K562 (cell line): ENCODE results near the gene WDR64. TPM values are rescaled to one million over a fixed set of nuclear protein-coding genes. Genes with fewer than 3 reads are reported as not detected.

Experiments used
- ARHGAP35 ChIP-seq: fragments of 450-650 bp; IDR thresholded peaks from 2 replicates; pipeline ENCODE4 v1.6.1; 2018; ENCODE audit not compliant: partially characterized antibody
- ATF6 ChIP-seq: sonication (generic); formaldehyde crosslinking; IDR thresholded peaks from 2 replicates; pipeline ENCODE4 v1.4.0; 2020; ENCODE audit warnings: mild to moderate bottlenecking, missing genetic modification reagents
- BHLHE40 ChIP-seq: IDR thresholded peaks from 2 replicates; pipeline ENCODE4 v1.6.1; 2011; ENCODE audit warnings: low read length, improper control_type of control experiment
- BRF1 ChIP-seq: IDR thresholded peaks from 3 replicates; pipeline ENCODE4 v1.6.1; 2011; ENCODE audit warnings: borderline replicate concordance, mild to moderate bottlenecking; ENCODE audit not compliant: insufficient read length; ENCODE audit errors: extremely low read depth
- GTF2B ChIP-seq: IDR thresholded peaks from 2 replicates; pipeline ENCODE4 v1.6.1; 2011; ENCODE audit not compliant: insufficient read length; ENCODE audit errors: extremely low read depth
- HMGN3 ChIP-seq: IDR thresholded peaks from 2 replicates; pipeline ENCODE4 v1.6.1; 2011; ENCODE audit warnings: borderline replicate concordance, low read depth, mild to moderate bottlenecking, mixed read lengths, low read length; ENCODE audit not compliant: insufficient read length; ENCODE audit errors: extremely low read depth
- HNRNPK ChIP-seq: fragments of 200-400 bp; formaldehyde crosslinking; IDR thresholded peaks from one replicate; pipeline ENCODE4 v1.6.1; 2018; ENCODE audit warnings: mild to moderate bottlenecking, low read depth, low read length; ENCODE audit not compliant: poor library complexity, severe bottlenecking
- HSF4 ChIP-seq: fragments of 250-450 bp; sonication (Bioruptor Pico); IDR thresholded peaks from 2 replicates; pipeline ENCODE4 v2.1.2; 2022; ENCODE audit warnings: mild to moderate bottlenecking, moderate library complexity, borderline replicate concordance
- NFYB ChIP-seq: IDR thresholded peaks from 2 replicates; pipeline ENCODE4 v1.6.1; 2011; ENCODE audit warnings: mild to moderate bottlenecking, moderate library complexity; ENCODE audit not compliant: insufficient read length; ENCODE audit errors: extremely low read depth
- PCBP2 ChIP-seq: fragments of 200-400 bp; formaldehyde crosslinking; IDR thresholded peaks from 2 replicates; pipeline ENCODE4 v1.6.1; 2018; ENCODE audit warnings: low read length, low read depth, mild to moderate bottlenecking, moderate library complexity; ENCODE audit not compliant: poor library complexity, severe bottlenecking
- PRPF4 ChIP-seq: fragments of 200-400 bp; formaldehyde crosslinking; IDR thresholded peaks from one replicate; pipeline ENCODE4 v1.6.1; 2017; ENCODE audit warnings: low read length, low read depth, mild to moderate bottlenecking; ENCODE audit not compliant: insufficient read depth, poor library complexity, severe bottlenecking
- SNIP1 ChIP-seq: fragments of 450-650 bp; IDR thresholded peaks from 2 replicates; pipeline ENCODE4 v1.7.1; 2017; ENCODE audit warnings: low read depth, mild to moderate bottlenecking
- TCF7 ChIP-seq: sonication (generic); IDR thresholded peaks from 2 replicates; pipeline ENCODE4 v1.6.1; 2016; ENCODE audit warnings: antibody characterized with exemption, borderline replicate concordance
- ZBTB12 ChIP-seq: fragments of 250-450 bp; sonication (Bioruptor Pico); IDR thresholded peaks from 2 replicates; pipeline ENCODE4 v1.4.0; 2020
- ZBTB49 ChIP-seq: sonication (generic); formaldehyde crosslinking; IDR thresholded peaks from 2 replicates; pipeline ENCODE4 v1.8.0; 2022; ENCODE audit warnings: missing genetic modification reagents, mild to moderate bottlenecking, borderline replicate concordance
- ZNF12 ChIP-seq: sonication (generic); formaldehyde crosslinking; IDR thresholded peaks from 2 replicates; pipeline ENCODE4 v1.4.0; 2020; ENCODE audit warnings: mild to moderate bottlenecking, missing genetic modification reagents
- ZNF143 ChIP-seq: sonication (generic); formaldehyde crosslinking; IDR thresholded peaks from 2 replicates; pipeline ENCODE4 v1.9.0; 2022; ENCODE audit warnings: mild to moderate bottlenecking, missing genetic modification reagents
- ZNF232 ChIP-seq: sonication (generic); formaldehyde crosslinking; IDR thresholded peaks from 2 replicates; pipeline ENCODE4 v1.8.0; 2022; ENCODE audit warnings: mild to moderate bottlenecking, missing genetic modification reagents
- ZNF253 ChIP-seq: fragments of 250-450 bp; sonication (Bioruptor Pico); conservative IDR thresholded peaks from 2 replicates; pipeline ENCODE4 v1.6.1; 2021; ENCODE audit warnings: mild to moderate bottlenecking
- ZNF668 ChIP-seq: fragments of 250-450 bp; sonication (Bioruptor Pico); IDR thresholded peaks from 2 replicates; pipeline ENCODE4 v1.8.0; 2022; ENCODE audit warnings: mild to moderate bottlenecking, inconsistent platforms
- ZNF77 ChIP-seq: fragments of 250-450 bp; sonication (Bioruptor Pico); IDR thresholded peaks from 2 replicates; pipeline ENCODE4 v1.5.0; 2020
- polyA plus RNA-seq, 8 experiments: library from polyadenylated mRNA; depleted of rRNA in 4 of 8; stranded (reverse) in 5 of 8; unstranded in 3 of 8; fragments of >200 nt; fragmentation: Nextera tagmentation in 2 of 8; fragmentation: Illumina TruSeq in 1 of 8; extraction: Ambion mirVana in 2 of 8; extraction: Trizol in 1 of 8; gene quantifications; 2 replicates each; pipeline versions ENCODE4 v1.2.1 to v1.2.3, GENCODE V29; 2011 to 2014; ENCODE audit warnings: inconsistent platforms in 1 of 8, missing spikeins in 1 of 8
- total RNA-seq, 7 experiments: library from RNA; depleted of rRNA in 6 of 7; stranded (reverse); fragments of >200 nt in 6 of 7; fragmentation: Illumina TruSeq in 2 of 7; extraction: Trizol in 2 of 7; gene quantifications; 2 replicates each; pipeline versions ENCODE4 v1.2.1 to v1.2.3, GENCODE V29; 2011 to 2021; ENCODE audit warnings: low replicate concordance in 1 of 7

WDR64 gene
- total and polyA plus RNA-seq, 9 of the 15 experiments (the other 6 are each of a cell fraction or from before 2014, with no cell fraction given) = 0.06 to 0.29 (median 0.19) TPM; not detected in 5

GRCh38 chr1:241688940-241689368 is 36.9 kb downstream of the WDR64 start (continued):
- TF ChIP-seq BHLHE40 = no peak
- TF ChIP-seq TCF7 = no peak
- no peak for TF ChIP-seq ZBTB49
- TF ChIP-seq ATF6 (CRISPR knock-in tag) = 0 out of 2 replicates have a peak, but pooled peaks have one; percentile 36
- TF ChIP-seq PRPF4 = no peak
- no peak for TF ChIP-seq PCBP2
- TF ChIP-seq ZNF232 (CRISPR knock-in tag) = no peak
- no peak for TF ChIP-seq ZNF12
- no peak for TF ChIP-seq ARHGAP35
- no peak for TF ChIP-seq ZNF77
- no peak for TF ChIP-seq GTF2B
- TF ChIP-seq ZBTB12 (CRISPR knock-in tag) = no peak
- no peak for TF ChIP-seq ZNF143 (CRISPR knock-in tag)
- no peak for TF ChIP-seq SNIP1
- no peak for TF ChIP-seq NFYB
- TF ChIP-seq ZNF253 (CRISPR knock-in tag) = no peak
- TF ChIP-seq BRF1 = no peak
- no peak for TF ChIP-seq HSF4
- no peak for TF ChIP-seq HMGN3
- no peak for TF ChIP-seq HNRNPK
- TF ChIP-seq ZNF668 (CRISPR knock-in tag) = no peak
